Activated T-helper 1 cell treated with Interleukin-2 at 50 U/mL for 16 hours (primary cell): Measurements from ENCODE around the gene MLST8.
"Not testable (repeated sequence)": the region's sequence is repeated elsewhere in the genome, so short reads cannot be mapped to it uniquely, and the experiment has no call there.

Experiments
- DNase-seq: peaks from one replicate; pipeline ENCODE4 v3.0.0-alpha.2; 2020; ENCODE audit warnings: low read depth

MLST8 gene

GRCh38 chr16:2246301-2246885, 41.1 kb downstream of the MLST8 start:
- DNase-seq, result no peak

- no peak for DNase-seq
These were observed 45.5 kb downstream of the MLST8 start for GRCh38 chr16:2250652-2251295.

GRCh38 chr16:2251296-2252111, 46.2 kb downstream of the MLST8 start, which contains the start of gene ECI1:
ECI1 (minus strand) TSS chr16:2251587; CDS start chr16:2251566, 21 bp downstream.
- DNase-seq, result peak; percentile 72

- DNase-seq, result no peak
These were observed 47.5 kb downstream of the MLST8 start for GRCh38 chr16:2252806-2253148.

- DNase-seq, result no peak
These were observed 48.0 kb downstream of the MLST8 start for GRCh38 chr16:2253293-2253692.

- no peak for DNase-seq
These were observed 51.4 kb downstream of the MLST8 start for GRCh38 chr16:2256531-2257140.

- DNase-seq, result no peak
These were observed 52.5 kb downstream of the MLST8 start for GRCh38 chr16:2257726-2258125.

GRCh38 chr16:2258530-2258929, 53.3 kb downstream of the MLST8 start:
- not testable (repeated sequence) for DNase-seq
